Endodermal cell (in vitro differentiated cells): ENCODE data around the gene DDX31. TPM values are rescaled to one million over a fixed set of nuclear protein-coding genes. Genes with fewer than 3 reads are reported as not detected.

ENCODE experiments used
- DNase-seq: peaks from one replicate; pipeline ENCODE4 v3.0.0-alpha.2; 2017
- H3K27ac ChIP-seq: 2 replicates; pipeline ENCODE4 v1.5.1; 2013; ENCODE audit warnings: mild to moderate bottlenecking, low read depth, low read length, moderate library complexity
- H3K27me3 ChIP-seq: 2 replicates; pipeline ENCODE4 v1.6.1; 2013; ENCODE audit warnings: mild to moderate bottlenecking, low read length, moderate library complexity; ENCODE audit not compliant: insufficient read depth, control insufficient read depth, poor library complexity, severe bottlenecking
- H3K36me3 ChIP-seq: 2 replicates; pipeline ENCODE4 v1.7.0; 2013; ENCODE audit warnings: mild to moderate bottlenecking, low read length, moderate library complexity; ENCODE audit not compliant: control insufficient read depth, insufficient read depth
- H3K4me1 ChIP-seq: one replicate; pipeline ENCODE4 v1.7.0; 2013; ENCODE audit warnings: low read length; ENCODE audit not compliant: control insufficient read depth, insufficient read depth
- H3K4me3 ChIP-seq: 2 replicates; pipeline ENCODE4 v1.5.1; 2013; ENCODE audit warnings: mild to moderate bottlenecking, low read length, moderate library complexity
- H3K9ac ChIP-seq: 2 replicates; pipeline ENCODE4 v1.6.1; 2013; ENCODE audit warnings: mild to moderate bottlenecking, low read length, moderate library complexity; ENCODE audit not compliant: poor library complexity, severe bottlenecking; ENCODE audit errors: extremely low read depth
- H3K9me3 ChIP-seq: 2 replicates; pipeline ENCODE4 v1.6.1; 2013; ENCODE audit warnings: mild to moderate bottlenecking, low read length, moderate library complexity; ENCODE audit not compliant: control insufficient read depth
- H3K27ac Mint-ChIP-seq: 2 replicates; pipeline ENCODE4 v1.8.0; 2020; ENCODE audit warnings: mixed read lengths
- H3K27me3 Mint-ChIP-seq: 2 replicates; pipeline ENCODE4 v1.8.0; 2021; ENCODE audit warnings: mild to moderate bottlenecking, mixed read lengths; ENCODE audit not compliant: insufficient read depth
- H3K36me3 Mint-ChIP-seq: 2 replicates; pipeline ENCODE4 v1.8.0; 2020; ENCODE audit warnings: low read depth, mixed read lengths
- H3K4me1 Mint-ChIP-seq: 2 replicates; pipeline ENCODE4 v1.8.0; 2020; ENCODE audit warnings: mixed read lengths
- H3K4me3 Mint-ChIP-seq: 2 replicates; pipeline ENCODE4 v1.8.0; 2020; ENCODE audit warnings: mild to moderate bottlenecking, moderate library complexity, mixed read lengths
- H3K9me3 Mint-ChIP-seq: 2 replicates; pipeline ENCODE4 v1.8.0; 2020; ENCODE audit warnings: mild to moderate bottlenecking, mixed read lengths
- WGBS, 2 experiments: methylation state at CpG; one replicate each; pipeline versions ENCODE4 v1.1.5 to v1.1.7; 2013; ENCODE audit warnings: missing lambda C conversion rate in 2 of 2, mixed read lengths in 1 of 2; ENCODE audit not compliant: insufficient coverage in 1 of 2, insufficient read length in 1 of 2; 5-methylcytosine and 5-hydroxymethylcytosine counted together
- total RNA-seq, 2 donors: library from RNA; stranded (reverse); fragmentation: NEBNext Ultra II Directional in 1 of 2; extraction: Animal tissue kit (Norgen Biotek cat#: 25700) in 1 of 2; gene quantifications; 2 replicates in 1 of 2; 3 replicates in 1 of 2; pipeline ENCODE4 v1.2.1, GENCODE V29; 2021
- TF ChIP-seq, protein P1 (sequence below): fragments of 200-600 bp; sonication (generic); conservative IDR thresholded peaks from 2 replicates; pipeline ENCODE4 v1.5.0; 2021; ENCODE audit warnings: antibody characterized with exemption, mild to moderate bottlenecking

The DDX31 gene
- total RNA-seq, 2 donors from 2014 or later = 29.1 to 30.5 TPM

DNA sequence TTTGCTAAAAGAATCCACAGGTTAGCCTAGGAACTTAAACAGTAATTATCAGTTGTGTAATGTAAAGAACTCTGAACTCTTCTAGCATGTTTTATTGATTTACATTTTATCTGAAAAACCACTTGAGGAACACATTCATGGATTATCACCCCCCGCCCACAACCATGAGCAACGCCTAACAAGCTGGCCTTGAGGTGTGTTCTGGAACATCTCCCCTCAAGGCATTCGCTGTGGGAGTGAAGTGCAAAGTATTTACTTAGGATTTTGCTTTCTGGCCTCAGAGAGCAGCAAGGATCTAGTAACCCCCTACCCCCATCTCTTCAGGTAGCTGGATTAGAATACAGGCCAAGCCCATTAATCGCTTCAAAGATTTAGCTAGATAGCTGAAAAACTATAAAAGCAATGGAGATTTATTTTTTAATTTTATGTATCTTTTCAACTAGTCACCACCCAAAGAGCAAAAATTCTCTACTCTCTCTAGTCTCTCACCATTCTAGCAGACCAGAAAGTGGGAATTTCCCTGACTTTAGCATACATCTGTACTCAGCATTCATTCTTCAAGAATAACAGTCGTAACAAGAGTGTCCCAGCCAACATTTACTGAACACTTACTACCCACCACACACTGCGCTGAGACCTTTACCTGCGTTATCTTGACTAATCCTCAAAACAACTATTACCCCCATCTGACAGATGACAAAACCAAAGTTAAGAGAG, 37.2 kb downstream of the DDX31 start:
- peaks cover 87% of the 10 kb centered on the region for H3K36me3 ChIP-seq
- peak overlapping the region; percentile 14 for H3K4me3 ChIP-seq
- H3K4me3 Mint-ChIP-seq = no peak overlapping the region
- H3K4me1 ChIP-seq = no peaks in the 10 kb centered on the region
- DNase-seq = no peak
- TF ChIP-seq, protein P1, sequence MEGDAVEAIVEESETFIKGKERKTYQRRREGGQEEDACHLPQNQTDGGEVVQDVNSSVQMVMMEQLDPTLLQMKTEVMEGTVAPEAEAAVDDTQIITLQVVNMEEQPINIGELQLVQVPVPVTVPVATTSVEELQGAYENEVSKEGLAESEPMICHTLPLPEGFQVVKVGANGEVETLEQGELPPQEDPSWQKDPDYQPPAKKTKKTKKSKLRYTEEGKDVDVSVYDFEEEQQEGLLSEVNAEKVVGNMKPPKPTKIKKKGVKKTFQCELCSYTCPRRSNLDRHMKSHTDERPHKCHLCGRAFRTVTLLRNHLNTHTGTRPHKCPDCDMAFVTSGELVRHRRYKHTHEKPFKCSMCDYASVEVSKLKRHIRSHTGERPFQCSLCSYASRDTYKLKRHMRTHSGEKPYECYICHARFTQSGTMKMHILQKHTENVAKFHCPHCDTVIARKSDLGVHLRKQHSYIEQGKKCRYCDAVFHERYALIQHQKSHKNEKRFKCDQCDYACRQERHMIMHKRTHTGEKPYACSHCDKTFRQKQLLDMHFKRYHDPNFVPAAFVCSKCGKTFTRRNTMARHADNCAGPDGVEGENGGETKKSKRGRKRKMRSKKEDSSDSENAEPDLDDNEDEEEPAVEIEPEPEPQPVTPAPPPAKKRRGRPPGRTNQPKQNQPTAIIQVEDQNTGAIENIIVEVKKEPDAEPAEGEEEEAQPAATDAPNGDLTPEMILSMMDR = no peak
- peaks cover 44% of the 10 kb centered on the region for H3K4me1 Mint-ChIP-seq
- no peak overlapping the region for H3K9ac ChIP-seq
- H3K9me3 Mint-ChIP-seq = no peaks in the 10 kb centered on the region
- no peaks in the 10 kb centered on the region for H3K27me3 Mint-ChIP-seq
- H3K27ac Mint-ChIP-seq = peak overlapping the region; percentile 2
- H3K36me3 Mint-ChIP-seq = peaks cover 70% of the 10 kb centered on the region
- no peak overlapping the region for H3K27ac ChIP-seq
- H3K27me3 ChIP-seq = no peaks in the 10 kb centered on the region
- WGBS, 2 experiments = 89 to 100% methylated on average over 4 to 7 of the region's 7 CpGs
- no peaks in the 10 kb centered on the region for H3K9me3 ChIP-seq

DNA sequence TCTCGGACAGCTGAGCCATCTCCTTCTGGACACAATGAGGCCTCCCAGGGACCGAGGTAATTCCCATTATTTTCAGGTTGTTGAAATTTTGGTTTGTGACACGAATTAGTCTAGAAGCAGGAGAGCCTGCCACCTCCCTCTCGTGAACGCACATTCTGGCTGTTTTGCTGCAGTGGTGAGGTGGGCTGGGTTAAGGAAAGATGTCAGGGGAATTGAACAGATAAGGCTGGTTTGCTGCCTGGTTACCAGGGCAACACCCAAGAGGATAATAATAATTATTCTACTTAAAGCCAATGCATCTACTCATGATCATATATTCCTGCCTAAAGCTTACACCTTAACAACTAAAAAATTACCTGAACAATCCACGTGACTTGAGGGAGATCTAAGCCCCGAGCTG, 38.1 kb downstream of the DDX31 start:
- Mint-ChIP-seq H3K4me1 (peaks cover 42% of the 10 kb centered on the region), H3K9me3 (no peaks in the 10 kb centered on the region), H3K27ac (peak overlapping the region; percentile 63), H3K4me3 (no peak overlapping the region), H3K27me3 (no peaks in the 10 kb centered on the region), H3K36me3 (peaks cover 69% of the 10 kb centered on the region)
- H3K36me3 ChIP-seq = peaks cover 87% of the 10 kb centered on the region
- WGBS, 2 experiments = 85 to 91% methylated on average over 2 to 7 of the region's 7 CpGs
- no peak for DNase-seq
- no peak overlapping the region for H3K27ac ChIP-seq
- H3K9ac ChIP-seq = no peak overlapping the region
- no peaks in the 10 kb centered on the region for H3K4me1 ChIP-seq
- no peaks in the 10 kb centered on the region for H3K27me3 ChIP-seq
- H3K9me3 ChIP-seq = no peaks in the 10 kb centered on the region
- TF ChIP-seq, protein P1 = no peak
- no peak overlapping the region for H3K4me3 ChIP-seq

DNA sequence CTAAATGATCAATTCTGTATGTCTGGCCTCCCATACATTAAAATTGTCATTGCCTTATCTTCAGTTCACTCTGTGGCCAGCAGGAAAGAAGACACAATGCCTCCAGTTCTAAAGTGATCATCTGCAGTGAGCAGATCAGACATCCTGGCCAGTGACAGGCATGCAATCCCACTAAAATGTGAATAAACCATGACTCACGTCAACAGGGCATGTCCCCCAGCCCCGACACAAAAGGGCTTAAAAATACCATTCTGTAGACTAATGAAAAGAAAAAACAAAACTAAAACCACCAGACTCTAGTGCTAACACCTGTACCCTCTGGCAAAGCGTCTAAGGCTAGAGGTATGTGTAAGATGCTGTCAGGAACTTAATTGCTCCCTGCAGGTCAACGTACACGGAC, 38.5 kb downstream of the DDX31 start:
- WGBS, 2 experiments = 95 to 96% methylated on average over 4 to 5 of the region's 5 CpGs
- TF ChIP-seq, protein P1 = peak; percentile 18
- Histone ChIP-seq H3K4me3 (no peak overlapping the region), H3K27me3 (no peaks in the 10 kb centered on the region), H3K27ac (no peak overlapping the region), H3K4me1 (no peaks in the 10 kb centered on the region), H3K9me3 (no peaks in the 10 kb centered on the region), H3K9ac (no peak overlapping the region), H3K36me3 (peaks cover 87% of the 10 kb centered on the region)
- no peak for DNase-seq
- Mint-ChIP-seq H3K9me3 (no peaks in the 10 kb centered on the region), H3K27me3 (no peaks in the 10 kb centered on the region), H3K36me3 (peaks cover 70% of the 10 kb centered on the region), H3K4me3 (no peak overlapping the region), H3K4me1 (peaks cover 42% of the 10 kb centered on the region), H3K27ac (peak overlapping the region; percentile 63)
